ENCODE results near the gene TRHDE.

TRHDE gene

DNA sequence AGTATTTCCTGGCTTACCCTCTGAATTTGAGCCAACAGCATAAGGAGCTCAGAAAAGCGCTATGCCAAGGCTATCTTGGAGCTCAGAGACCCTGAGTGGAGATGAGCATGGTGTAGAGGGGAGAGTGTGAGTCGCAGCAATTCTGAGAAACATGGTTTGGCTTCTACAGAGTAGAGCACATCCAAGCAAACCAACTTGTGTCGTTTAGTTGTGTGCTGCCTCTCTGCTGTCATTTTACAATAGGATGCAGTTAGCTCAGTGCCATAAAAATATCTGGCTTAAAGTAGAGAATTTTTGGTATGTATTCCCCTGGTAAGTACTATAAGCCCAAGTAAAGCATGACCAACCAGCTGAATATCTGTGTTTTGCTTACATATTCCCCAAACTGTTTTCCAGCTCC is 249.2 kb downstream of the TRHDE start:
- no peak for DNase-seq (ENCODE audit: insufficient read length)
- TF ChIP-seq TAF1 (IDR thresholded peaks at IDR 0.05; ENCODE audit: borderline replicate concordance, low read depth, low read length) (no peak), POLR2AphosphoS5 (IDR thresholded peaks at IDR 0.05; ENCODE audit: low read depth, low read length) (no peak), POLR2A (IDR thresholded peaks at IDR 0.05; ENCODE audit: low read depth, low read length) (no peak)
- FAIRE-seq: no peak

DNA sequence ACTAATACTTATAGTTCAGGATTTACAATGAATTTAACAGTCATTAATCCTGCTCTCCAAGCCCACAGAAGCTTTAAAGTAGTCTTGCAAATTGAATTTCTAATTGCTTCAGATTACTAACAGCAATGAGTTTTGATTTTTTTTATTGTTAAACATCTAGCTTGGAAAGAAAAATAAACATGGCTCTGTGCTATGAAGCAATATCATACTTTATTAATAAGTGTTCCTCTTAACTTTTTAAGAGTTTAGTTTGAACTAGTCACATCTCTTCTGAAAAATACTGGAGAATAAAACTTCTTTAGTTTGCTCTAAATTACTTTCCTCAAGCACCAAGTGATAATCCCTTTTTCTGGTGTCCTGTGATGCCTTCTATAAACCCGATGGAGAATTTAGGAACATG is 250.2 kb downstream of the TRHDE start:
- no peak for DNase-seq (ENCODE audit: insufficient read length)
- FAIRE-seq: no peak
- TF ChIP-seq TAF1 (IDR thresholded peaks at IDR 0.05; ENCODE audit: borderline replicate concordance, low read depth, low read length) (no peak), POLR2A (IDR thresholded peaks at IDR 0.05; ENCODE audit: low read depth, low read length) (no peak), POLR2AphosphoS5 (IDR thresholded peaks at IDR 0.05; ENCODE audit: low read depth, low read length) (no peak)

DNA sequence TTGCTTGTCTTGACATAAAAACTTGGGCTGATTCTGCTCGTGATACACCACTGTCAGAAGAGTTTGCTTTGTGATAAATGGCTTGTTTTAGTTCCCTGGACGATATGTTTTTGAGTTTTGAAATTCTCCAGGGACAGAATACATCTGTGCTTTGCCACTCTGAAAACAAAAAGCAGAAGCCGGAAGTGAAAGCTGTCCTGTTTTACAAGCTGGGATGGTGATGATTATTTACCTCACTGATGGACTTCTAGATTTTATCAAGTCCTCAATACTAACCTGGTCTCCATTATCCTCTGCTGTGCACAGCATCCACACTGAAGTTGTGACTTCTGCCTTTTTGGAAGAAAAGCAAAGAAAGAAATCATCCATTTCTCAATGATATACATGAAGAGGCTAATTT is 251.6 kb downstream of the TRHDE start:
- no peak for TF ChIP-seq POLR2AphosphoS5 (IDR thresholded peaks at IDR 0.05; ENCODE audit: low read depth, low read length)
- no peak for TF ChIP-seq TAF1 (IDR thresholded peaks at IDR 0.05; ENCODE audit: borderline replicate concordance, low read depth, low read length)
- no peak for TF ChIP-seq POLR2A (IDR thresholded peaks at IDR 0.05; ENCODE audit: low read depth, low read length)
- FAIRE-seq: no peak

DNA sequence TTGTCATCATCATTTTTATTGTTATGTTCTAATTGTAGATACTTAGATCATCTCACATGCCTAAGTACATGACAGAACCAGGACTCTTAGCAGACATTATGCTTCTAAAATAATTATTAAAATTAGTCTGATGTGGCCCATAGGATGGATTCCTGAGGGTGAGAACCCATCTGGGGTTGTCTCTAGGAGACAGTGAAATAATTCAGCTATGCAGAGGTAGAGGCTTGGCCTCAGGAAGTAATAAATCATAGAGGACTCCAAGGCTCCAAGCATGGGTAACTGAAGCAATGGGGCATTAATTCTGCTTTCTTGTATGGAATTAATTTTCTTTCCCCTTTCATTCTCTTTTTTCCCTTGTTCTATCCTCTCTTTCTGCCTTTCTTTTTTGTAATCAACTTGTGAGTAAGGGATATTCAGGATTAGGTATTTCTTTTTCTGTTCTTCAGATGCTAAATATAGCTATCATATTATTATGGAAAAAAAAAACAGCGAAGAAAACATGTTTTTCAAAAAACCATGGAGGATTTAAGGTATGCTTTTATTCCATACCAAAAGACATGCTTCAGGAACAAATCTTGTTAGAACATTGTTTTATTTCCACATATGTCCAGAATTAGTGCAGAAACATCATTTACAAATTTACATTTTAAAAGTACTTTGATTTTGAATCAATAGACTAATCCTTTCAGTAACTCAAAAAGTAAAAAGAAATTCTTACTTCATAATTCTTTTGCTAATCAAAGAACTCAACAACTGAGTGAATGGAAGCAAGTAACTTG is 263.2 kb downstream of the TRHDE start:
- FAIRE-seq: no peak
- TF ChIP-seq POLR2A (IDR thresholded peaks at IDR 0.05; ENCODE audit: low read depth, low read length) (no peak), POLR2AphosphoS5 (IDR thresholded peaks at IDR 0.05; ENCODE audit: low read depth, low read length) (no peak), TAF1 (IDR thresholded peaks at IDR 0.05; ENCODE audit: borderline replicate concordance, low read depth, low read length) (no peak)
- DNase-seq (ENCODE audit: insufficient read length): no peak

More for the DNA sequence above, 251.6 kb downstream of the TRHDE start:
- DNase-seq (ENCODE audit: insufficient read length): no peak

DNA sequence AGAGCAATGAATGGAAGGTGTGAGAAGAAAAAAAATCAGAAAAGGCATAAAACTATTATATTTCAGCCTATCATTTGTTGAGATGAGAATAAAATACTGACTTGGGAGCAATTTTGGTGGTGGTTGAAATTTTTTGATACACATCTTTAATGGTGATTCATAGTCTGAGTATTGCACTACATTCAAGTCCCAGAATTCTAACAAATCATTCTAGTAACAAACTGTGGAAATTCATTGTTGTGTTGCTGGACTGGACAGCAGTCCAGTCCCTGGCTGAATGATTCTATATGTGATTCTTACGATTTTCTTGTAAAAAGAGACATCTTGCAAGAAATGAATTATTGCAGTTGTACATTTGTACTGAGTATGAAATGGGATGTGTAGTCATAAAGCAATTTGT is 268.6 kb downstream of the TRHDE start:
- DNase-seq (ENCODE audit: insufficient read length) (no peak), FAIRE-seq (no peak)
- no peak for TF ChIP-seq POLR2A (IDR thresholded peaks at IDR 0.05; ENCODE audit: low read depth, low read length)
- no peak for TF ChIP-seq POLR2AphosphoS5 (IDR thresholded peaks at IDR 0.05; ENCODE audit: low read depth, low read length)
- TF ChIP-seq TAF1 (IDR thresholded peaks at IDR 0.05; ENCODE audit: borderline replicate concordance, low read depth, low read length): no peak

DNA sequence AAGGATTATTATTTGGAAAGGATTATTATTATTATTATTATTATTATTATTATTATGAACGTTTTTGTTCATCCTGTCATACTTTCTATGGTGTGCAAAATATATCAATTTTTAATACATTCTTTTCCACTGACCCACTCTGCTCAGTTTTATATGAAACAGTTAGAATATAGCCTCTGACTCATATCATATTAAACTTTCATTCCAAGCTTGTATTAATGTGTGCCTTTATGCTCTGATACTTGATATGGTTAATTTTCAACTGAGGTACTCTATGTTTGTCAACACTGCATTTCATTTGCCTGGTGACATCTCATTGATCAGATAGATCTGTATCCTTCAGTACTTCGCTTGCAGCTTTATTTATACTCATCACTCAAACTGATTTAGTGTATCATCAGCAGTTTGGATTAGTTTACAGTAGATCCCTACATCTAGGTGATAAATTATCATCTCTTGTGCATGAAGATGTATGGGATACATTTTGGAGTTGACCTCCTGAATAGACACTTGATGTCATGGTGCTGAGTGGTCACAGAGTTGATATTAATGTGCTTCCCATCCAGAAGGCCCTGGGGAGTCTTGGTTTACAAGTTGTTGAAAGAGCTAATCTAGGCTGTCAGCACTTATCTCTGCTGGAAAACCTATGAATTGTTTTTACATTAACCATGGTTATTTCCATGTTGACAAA is 271.8 kb downstream of the TRHDE start:
- no peak for TF ChIP-seq POLR2A (IDR thresholded peaks at IDR 0.05; ENCODE audit: low read depth, low read length)
- no peak for TF ChIP-seq TAF1 (IDR thresholded peaks at IDR 0.05; ENCODE audit: borderline replicate concordance, low read depth, low read length)
- TF ChIP-seq POLR2AphosphoS5 (IDR thresholded peaks at IDR 0.05; ENCODE audit: low read depth, low read length): no peak
- FAIRE-seq (no peak), DNase-seq (ENCODE audit: insufficient read length) (no peak)

DNA sequence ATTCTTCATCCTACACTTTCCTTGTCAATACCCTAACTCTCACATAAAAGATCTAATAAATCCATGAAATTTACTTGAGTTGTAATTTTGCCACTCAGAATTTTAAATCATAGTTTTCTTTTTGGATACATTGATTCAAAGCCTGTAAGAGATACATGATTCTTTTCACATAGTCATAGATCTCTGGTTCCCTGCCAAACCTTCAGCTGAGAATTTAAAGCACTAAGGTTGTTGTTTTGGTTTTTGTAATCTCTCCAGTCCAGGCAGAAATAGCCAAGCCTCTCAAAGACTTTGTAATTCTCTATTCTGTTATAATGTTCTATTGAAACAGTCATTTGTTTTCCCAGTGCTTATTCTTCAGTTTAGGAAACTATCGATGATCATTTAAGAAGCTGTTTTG is 273.9 kb downstream of the TRHDE start:
- DNase-seq (ENCODE audit: insufficient read length) (no peak), FAIRE-seq (no peak)
- TF ChIP-seq TAF1 (IDR thresholded peaks at IDR 0.05; ENCODE audit: borderline replicate concordance, low read depth, low read length) (no peak), POLR2AphosphoS5 (IDR thresholded peaks at IDR 0.05; ENCODE audit: low read depth, low read length) (no peak), POLR2A (IDR thresholded peaks at IDR 0.05; ENCODE audit: low read depth, low read length) (no peak)

DNA sequence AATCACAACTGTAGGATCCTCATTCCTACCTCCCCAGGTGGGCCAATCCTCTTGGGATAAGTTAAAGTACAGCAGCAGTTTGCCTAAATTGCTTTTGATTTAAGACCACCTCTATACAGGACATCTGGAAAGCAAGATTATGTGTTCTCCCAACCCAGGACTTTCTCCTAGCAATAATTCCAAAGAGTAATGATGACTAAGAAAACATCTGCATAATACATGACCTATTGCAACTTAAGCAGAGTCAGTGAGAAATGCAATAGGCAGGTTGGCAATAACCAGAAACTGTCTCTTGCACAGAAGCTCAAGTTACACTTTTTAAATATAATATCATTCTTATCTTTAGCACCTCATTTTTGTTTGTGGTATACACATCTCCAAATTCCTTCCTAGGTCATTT is 275.4 kb downstream of the TRHDE start:
- FAIRE-seq: no peak
- DNase-seq (ENCODE audit: insufficient read length): no peak
- no peak for TF ChIP-seq POLR2AphosphoS5 (IDR thresholded peaks at IDR 0.05; ENCODE audit: low read depth, low read length)
- TF ChIP-seq POLR2A (IDR thresholded peaks at IDR 0.05; ENCODE audit: low read depth, low read length): no peak
- no peak for TF ChIP-seq TAF1 (IDR thresholded peaks at IDR 0.05; ENCODE audit: borderline replicate concordance, low read depth, low read length)

DNA sequence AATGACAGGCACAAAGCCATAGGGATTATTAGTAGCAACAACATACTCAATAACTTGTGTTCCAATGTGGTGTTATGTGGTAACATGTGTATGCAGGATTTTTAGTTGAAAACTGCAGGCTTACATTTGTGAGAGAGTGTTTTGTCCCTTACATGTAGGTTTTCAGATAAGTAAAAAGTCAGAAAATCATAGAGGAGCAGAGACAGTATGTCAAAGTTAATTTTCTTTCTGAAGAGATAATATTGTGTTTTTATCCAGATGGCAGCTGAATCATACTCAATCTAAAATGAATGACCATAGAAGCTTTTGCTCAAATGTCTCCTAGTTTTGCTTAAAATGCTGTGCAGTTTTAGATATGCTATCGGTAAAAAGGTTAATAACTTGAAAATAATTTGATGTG is 277.0 kb downstream of the TRHDE start:
- DNase-seq (ENCODE audit: insufficient read length) (no peak), FAIRE-seq (no peak)
- no peak for TF ChIP-seq POLR2AphosphoS5 (IDR thresholded peaks at IDR 0.05; ENCODE audit: low read depth, low read length)
- no peak for TF ChIP-seq TAF1 (IDR thresholded peaks at IDR 0.05; ENCODE audit: borderline replicate concordance, low read depth, low read length)
- TF ChIP-seq POLR2A (IDR thresholded peaks at IDR 0.05; ENCODE audit: low read depth, low read length): no peak

DNA sequence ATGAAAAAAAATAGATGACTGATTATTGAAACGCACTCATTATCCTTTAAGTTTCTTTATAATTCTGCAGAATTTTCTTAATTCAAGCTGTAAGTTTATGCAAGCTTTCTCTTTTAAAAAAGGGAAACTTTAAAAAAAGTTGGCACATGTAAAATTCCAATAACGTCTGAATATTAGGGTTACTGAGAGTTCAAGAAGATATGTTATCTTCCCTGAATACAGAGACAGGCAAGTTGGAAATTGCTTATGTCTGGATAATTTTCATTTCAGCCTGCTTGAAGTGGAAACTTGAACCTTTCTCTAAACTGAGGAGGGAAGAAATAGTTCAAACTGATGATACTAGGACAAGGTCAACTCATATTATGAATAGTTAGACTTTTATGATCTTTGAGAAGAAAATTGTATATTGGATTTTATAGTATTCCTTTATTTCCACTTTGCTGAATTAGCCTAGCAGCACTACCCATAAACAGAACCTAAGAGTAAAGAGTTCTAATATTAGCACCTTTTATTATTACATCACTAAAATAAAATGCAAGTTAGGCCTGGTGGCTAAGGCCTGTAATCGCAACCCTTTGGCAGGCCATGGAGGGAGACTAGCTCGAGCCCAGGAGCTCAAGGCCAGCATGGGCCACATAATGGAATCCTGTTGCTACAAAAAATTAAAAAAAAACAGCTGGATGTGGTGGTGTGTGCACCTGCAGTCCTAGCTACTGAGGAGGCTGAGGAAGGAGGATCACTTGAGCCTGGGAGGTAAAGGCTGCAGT is 288.0 kb downstream of the TRHDE start:
- FAIRE-seq (no peak), DNase-seq (ENCODE audit: insufficient read length) (no peak)
- no peak for TF ChIP-seq POLR2A (IDR thresholded peaks at IDR 0.05; ENCODE audit: low read depth, low read length)
- TF ChIP-seq POLR2AphosphoS5 (IDR thresholded peaks at IDR 0.05; ENCODE audit: low read depth, low read length): no peak
- no peak for TF ChIP-seq TAF1 (IDR thresholded peaks at IDR 0.05; ENCODE audit: borderline replicate concordance, low read depth, low read length)

DNA sequence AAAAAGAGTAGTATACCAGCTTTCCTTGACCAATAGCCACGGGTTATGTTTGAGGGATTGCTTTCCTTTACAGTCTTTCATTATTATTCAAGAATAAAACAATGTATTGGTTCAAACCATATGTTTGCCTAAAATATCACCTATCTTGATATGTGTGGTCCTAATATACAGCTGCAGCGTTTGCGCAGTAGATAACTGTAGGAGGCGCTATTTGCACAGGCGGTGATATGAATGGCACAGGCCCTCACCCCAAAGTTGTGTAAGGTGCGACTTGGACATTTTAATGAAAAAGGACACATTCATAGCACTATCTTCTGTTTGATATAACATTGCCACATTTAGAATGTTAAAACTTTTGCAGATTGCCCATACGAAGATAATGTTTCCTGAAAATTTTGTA is 298.4 kb downstream of the TRHDE start:
- DNase-seq (ENCODE audit: insufficient read length) (no peak), FAIRE-seq (no peak)
- TF ChIP-seq POLR2A (IDR thresholded peaks at IDR 0.05; ENCODE audit: low read depth, low read length): no peak
- no peak for TF ChIP-seq TAF1 (IDR thresholded peaks at IDR 0.05; ENCODE audit: borderline replicate concordance, low read depth, low read length)
- TF ChIP-seq POLR2AphosphoS5 (IDR thresholded peaks at IDR 0.05; ENCODE audit: low read depth, low read length): no peak

Data from GM12892 (cell line).